Osteocyte (in vitro differentiated cells): ENCODE data around the gene LDAF1. TPM values are rescaled to one million over a fixed set of nuclear protein-coding genes. Genes with fewer than 3 reads are reported as not detected.
"Not testable (repeated sequence)": the region's sequence is repeated elsewhere in the genome, so short reads cannot be mapped to it uniquely, and the experiment has no call there.

Experiments
- DNase-seq: peaks from one replicate; pipeline ENCODE4 v3.0.0; 2021; ENCODE audit warnings: mixed read lengths; ENCODE audit not compliant: unreplicated experiment; ENCODE audit errors: extremely low spot score
- H3K27ac Mint-ChIP-seq: one replicate; pipeline ENCODE4 v1.8.0; 2021; ENCODE audit warnings: mild to moderate bottlenecking, mixed read lengths; ENCODE audit not compliant: unreplicated experiment
- H3K27me3 Mint-ChIP-seq: one replicate; pipeline ENCODE4 v1.8.0; 2021; ENCODE audit warnings: mixed read lengths; ENCODE audit not compliant: unreplicated experiment
- H3K36me3 Mint-ChIP-seq: one replicate; pipeline ENCODE4 v1.8.0; 2021; ENCODE audit warnings: mixed read lengths; ENCODE audit not compliant: unreplicated experiment
- H3K4me1 Mint-ChIP-seq: one replicate; pipeline ENCODE4 v1.8.0; 2021; ENCODE audit warnings: mixed read lengths; ENCODE audit not compliant: unreplicated experiment
- H3K4me3 Mint-ChIP-seq: one replicate; pipeline ENCODE4 v1.8.0; 2021; ENCODE audit warnings: mild to moderate bottlenecking, moderate library complexity, mixed read lengths; ENCODE audit not compliant: unreplicated experiment
- H3K9me3 Mint-ChIP-seq: one replicate; pipeline ENCODE4 v1.8.0; 2021; ENCODE audit warnings: mixed read lengths; ENCODE audit not compliant: unreplicated experiment
- CTCF ChIP-seq: fragments of 200-600 bp; sonication (generic); IDR thresholded peaks from 2 replicates; pipeline ENCODE4 v1.5.0; 2021; ENCODE audit warnings: antibody characterized with exemption, mild to moderate bottlenecking, moderate library complexity
- long read RNA-seq: library from polyadenylated mRNA; unstranded; transcript quantifications from one replicate; pipeline ENCODE4 v2.0.0, GENCODE V29; 2021
- total RNA-seq: library from RNA; stranded (reverse); gene quantifications from 2 replicates; pipeline ENCODE4 v1.2.1, GENCODE V29; 2021

LDAF1 gene
- total RNA-seq, result 24.8 and 25.2 TPM in 2 replicates
- long read RNA-seq, transcript TMEM159-201 (5 exons, 2,014 nt), result major isoform, 70 of 155 reads
- long read RNA-seq, transcript TMEM159-202 (5 exons, 1,812 nt), result minor isoform, 56 of 155 reads
- long read RNA-seq, partial matches to known transcripts, result 3 of 155 reads
- long read RNA-seq, other reads (novel, unspliced or antisense), result 20 of 155 reads

- Mint-ChIP-seq H3K4me1 (peaks cover 20% of the 10 kb centered on the region), H3K9me3 (no peaks in the 10 kb centered on the region), H3K27ac (peak within 1 kb of the TSS; percentile 71), H3K4me3 (peak within 1 kb of the TSS; percentile 87), H3K27me3 (no peaks in the 10 kb centered on the region), H3K36me3 (peaks cover 7% of the 10 kb centered on the region)
- DNase-seq, result peak; percentile 92
- TF ChIP-seq CTCF, result no peak
These were observed at the start of gene LDAF1 for GRCh38 chr16:21158208-21159110. TSS of gene LDAF1 (plus strand) at chr16:21158674. CDS start at chr16:21161183, 2,509 bp downstream.

GRCh38 chr16:21115551-21115950 lies 42.9 kb upstream of the LDAF1 start:
- H3K4me1 Mint-ChIP-seq, H3K27me3 Mint-ChIP-seq, H3K4me3 Mint-ChIP-seq, H3K27ac Mint-ChIP-seq, H3K36me3 Mint-ChIP-seq, DNase-seq, H3K9me3 Mint-ChIP-seq: not testable (repeated sequence)

GRCh38 chr16:21116148-21116693 lies 42.3 kb upstream of the LDAF1 start:
- Mint-ChIP-seq H3K27ac (no peak overlapping the region), H3K36me3 (no peaks in the 10 kb centered on the region), H3K9me3 (peaks cover 5% of the 10 kb centered on the region), H3K27me3 (no peaks in the 10 kb centered on the region), H3K4me3 (peak overlapping the region; percentile 5), H3K4me1 (no peaks in the 10 kb centered on the region)
- no peak for TF ChIP-seq CTCF
- DNase-seq, result no peak

- Mint-ChIP-seq H3K27ac (no peak overlapping the region), H3K9me3 (peaks cover 5% of the 10 kb centered on the region), H3K4me3 (no peak overlapping the region)
These were observed 40.9 kb upstream of the LDAF1 start for GRCh38 chr16:21117567-21117966.

GRCh38 chr16:21120976-21121520 lies 37.4 kb upstream of the LDAF1 start:
- H3K4me1 Mint-ChIP-seq, result no peaks in the 10 kb centered on the region
- no peak for DNase-seq

More at GRCh38 chr16:21117567-21117966, 40.9 kb upstream of the LDAF1 start:
- H3K36me3 Mint-ChIP-seq, result no peaks in the 10 kb centered on the region
- no peak for TF ChIP-seq CTCF
- DNase-seq, result no peak
- no peaks in the 10 kb centered on the region for H3K27me3 Mint-ChIP-seq
- H3K4me1 Mint-ChIP-seq, result no peaks in the 10 kb centered on the region

More at GRCh38 chr16:21120976-21121520, 37.4 kb upstream of the LDAF1 start:
- Mint-ChIP-seq H3K4me3 (no peak overlapping the region), H3K9me3 (peaks cover 5% of the 10 kb centered on the region), H3K27ac (no peak overlapping the region), H3K27me3 (peaks cover 17% of the 10 kb centered on the region), H3K36me3 (no peaks in the 10 kb centered on the region)
- no peak for TF ChIP-seq CTCF
